ENCODE data around the gene MTMR2. TPM values are rescaled to one million over a fixed set of nuclear protein-coding genes. Genes with fewer than 3 reads are reported as not detected.

MTMR2 gene
- total RNA-seq, 1 donor from 2014 or later: 45.0 TPM

DNA sequence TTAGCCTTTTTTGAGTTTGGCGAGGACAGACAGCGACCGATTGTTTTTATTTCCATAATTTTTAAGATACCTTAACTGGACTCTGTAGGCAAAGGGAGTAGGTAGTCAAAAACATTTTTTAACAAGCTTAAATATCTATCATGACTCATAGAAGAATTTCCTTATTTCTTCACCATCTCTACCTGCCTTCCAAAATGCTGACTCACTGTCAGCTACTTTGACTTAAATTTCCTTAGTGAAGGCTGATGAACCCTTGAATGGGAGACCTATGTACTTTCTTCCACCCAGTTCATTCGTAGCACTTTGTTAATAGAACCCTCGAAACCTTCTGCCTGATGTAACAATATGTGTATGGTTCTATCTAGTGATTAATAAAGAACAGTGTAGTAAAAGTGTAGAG lies 1.1 kb upstream of the MTMR2 start:
- no peak for DNase-seq (ENCODE audit: low spot score, unreplicated experiment)
- peak overlapping the region; percentile 46 for H3K4me3 Mint-ChIP-seq (ENCODE audit: low read depth)
- H3K36me3 Mint-ChIP-seq (ENCODE audit: insufficient read depth): no peaks in the 10 kb centered on the region
- H3K27me3 Mint-ChIP-seq: no peaks in the 10 kb centered on the region
- H3K4me1 Mint-ChIP-seq (ENCODE audit: low read depth): peaks cover 21% of the 10 kb centered on the region
- H3K27ac Mint-ChIP-seq: peak overlapping the region; percentile 77
- no peak for TF ChIP-seq CTCF (IDR thresholded peaks at IDR 0.05; ENCODE audit: unreplicated experiment)
- no peaks in the 10 kb centered on the region for H3K9me3 Mint-ChIP-seq (ENCODE audit: low read depth)

DNA sequence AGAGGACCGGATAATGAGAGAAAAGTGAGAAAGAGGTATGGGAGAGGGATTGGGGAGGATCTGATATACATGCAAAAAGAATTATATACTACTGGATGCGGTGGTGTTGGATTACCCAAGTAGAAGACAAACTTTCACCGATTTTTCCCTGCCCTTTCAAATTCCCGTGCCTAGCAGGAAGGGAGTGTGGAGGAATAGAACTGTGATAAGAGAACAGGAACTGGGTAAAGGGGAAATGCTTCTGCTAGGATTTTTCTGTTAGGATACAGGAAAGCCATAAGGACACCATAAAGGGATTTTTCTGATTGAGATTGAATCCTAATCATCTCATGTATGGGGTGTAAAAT lies 480 bp upstream of the MTMR2 start:
- no peaks in the 10 kb centered on the region for H3K27me3 Mint-ChIP-seq
- H3K4me3 Mint-ChIP-seq (ENCODE audit: low read depth): peak overlapping the region; percentile 100
- peak overlapping the region; percentile 99 for H3K27ac Mint-ChIP-seq
- no peak for DNase-seq (ENCODE audit: low spot score, unreplicated experiment)
- peaks cover 21% of the 10 kb centered on the region for H3K4me1 Mint-ChIP-seq (ENCODE audit: low read depth)
- TF ChIP-seq CTCF (IDR thresholded peaks at IDR 0.05; ENCODE audit: unreplicated experiment): no peak
- H3K9me3 Mint-ChIP-seq (ENCODE audit: low read depth): no peaks in the 10 kb centered on the region
- H3K36me3 Mint-ChIP-seq (ENCODE audit: insufficient read depth): no peaks in the 10 kb centered on the region

DNA sequence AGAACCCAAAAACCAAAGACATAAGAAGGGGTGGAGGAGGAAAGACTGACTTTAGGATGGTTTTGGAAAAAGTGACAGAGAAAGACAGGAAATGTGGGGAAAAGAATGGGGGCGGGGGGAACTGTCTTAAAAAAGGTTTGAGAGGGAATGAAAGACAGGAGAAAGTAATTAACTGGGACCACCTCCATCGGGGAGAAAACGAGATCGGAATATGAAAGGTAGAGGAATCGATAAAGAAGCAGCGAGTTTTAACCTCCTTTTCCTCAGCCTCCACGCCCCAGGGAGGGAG lies 524 bp downstream of the MTMR2 start:
- H3K4me3 Mint-ChIP-seq (ENCODE audit: low read depth): peak overlapping the region; percentile 100
- no peaks in the 10 kb centered on the region for H3K36me3 Mint-ChIP-seq (ENCODE audit: insufficient read depth)
- no peak for DNase-seq (ENCODE audit: low spot score, unreplicated experiment)
- no peaks in the 10 kb centered on the region for H3K27me3 Mint-ChIP-seq
- peak overlapping the region; percentile 99 for H3K27ac Mint-ChIP-seq
- H3K4me1 Mint-ChIP-seq (ENCODE audit: low read depth): peaks cover 22% of the 10 kb centered on the region
- H3K9me3 Mint-ChIP-seq (ENCODE audit: low read depth): no peaks in the 10 kb centered on the region
- TF ChIP-seq CTCF (IDR thresholded peaks at IDR 0.05; ENCODE audit: unreplicated experiment): no peak

DNA sequence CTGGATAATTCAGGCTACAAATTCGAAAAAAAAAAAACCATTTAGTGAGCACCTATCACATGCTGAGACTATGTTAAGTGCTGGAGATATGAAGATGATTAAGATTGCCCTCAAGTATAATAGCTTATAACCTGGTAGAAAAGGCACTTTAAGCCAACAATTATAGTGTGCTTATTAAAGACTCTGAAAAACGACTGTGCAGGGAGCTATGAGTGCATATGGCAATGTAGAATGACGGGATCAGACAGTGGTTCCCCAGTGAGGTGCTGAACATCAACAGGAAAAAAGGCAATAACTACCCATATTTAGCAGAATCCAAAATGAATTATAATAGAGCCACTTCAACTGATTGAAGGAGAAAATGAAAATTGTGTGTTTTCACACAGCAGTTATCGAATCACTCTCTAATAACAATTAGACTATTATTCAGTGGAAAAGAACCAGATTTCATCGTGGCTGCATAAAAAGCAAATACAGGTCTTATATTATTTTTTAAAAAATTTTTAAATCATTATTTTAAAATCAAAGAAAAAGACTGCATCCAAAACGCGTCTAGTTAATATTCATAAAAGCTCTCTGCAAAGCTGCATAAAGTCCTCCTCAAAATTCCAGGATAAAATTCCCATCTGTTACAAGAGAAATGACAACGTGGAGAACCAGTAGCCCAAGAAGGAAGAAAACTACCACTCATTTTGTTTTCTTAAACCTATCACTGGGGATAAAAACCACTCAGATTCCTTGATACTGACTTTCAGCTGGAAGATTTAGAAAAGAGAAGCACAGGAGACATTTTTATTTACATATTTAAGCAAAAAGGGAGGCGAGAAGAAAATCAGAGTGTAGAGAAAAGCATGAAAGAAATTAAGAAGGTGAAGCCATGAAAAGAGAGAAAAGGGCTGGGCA lies 1.1 kb downstream of the MTMR2 start:
- TF ChIP-seq CTCF (IDR thresholded peaks at IDR 0.05; ENCODE audit: unreplicated experiment): no peak
- no peaks in the 10 kb centered on the region for H3K36me3 Mint-ChIP-seq (ENCODE audit: insufficient read depth)
- no peaks in the 10 kb centered on the region for H3K27me3 Mint-ChIP-seq
- peak overlapping the region; percentile 100 for H3K4me3 Mint-ChIP-seq (ENCODE audit: low read depth)
- H3K4me1 Mint-ChIP-seq (ENCODE audit: low read depth): peaks cover 22% of the 10 kb centered on the region
- H3K9me3 Mint-ChIP-seq (ENCODE audit: low read depth): no peaks in the 10 kb centered on the region
- H3K27ac Mint-ChIP-seq: peak overlapping the region; percentile 99
- no peak for DNase-seq (ENCODE audit: low spot score, unreplicated experiment)

DNA sequence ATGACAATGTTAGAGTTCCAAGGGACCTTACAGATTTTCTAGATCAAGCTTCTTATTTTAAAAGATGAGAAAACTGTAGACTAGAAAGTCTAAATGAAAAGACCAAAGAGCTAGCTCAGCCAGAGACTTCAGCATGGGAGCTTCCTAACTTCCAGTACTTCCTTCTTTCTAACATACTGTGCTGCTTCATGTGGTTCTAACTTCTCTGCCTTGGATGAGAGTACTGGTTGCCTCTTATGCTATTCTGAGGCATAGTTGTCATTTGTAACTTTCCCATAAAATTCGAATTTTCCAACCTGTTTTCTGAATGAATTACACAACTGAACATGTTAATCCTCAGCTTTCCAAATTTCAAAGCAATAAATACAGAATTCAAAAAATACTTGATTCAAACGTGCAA lies 1.8 kb downstream of the MTMR2 start:
- no peak for DNase-seq (ENCODE audit: low spot score, unreplicated experiment)
- no peak for TF ChIP-seq CTCF (IDR thresholded peaks at IDR 0.05; ENCODE audit: unreplicated experiment)
- Mint-ChIP-seq H3K9me3 (ENCODE audit: low read depth) (no peaks in the 10 kb centered on the region), H3K36me3 (ENCODE audit: insufficient read depth) (no peaks in the 10 kb centered on the region), H3K27me3 (no peaks in the 10 kb centered on the region), H3K27ac (peak overlapping the region; percentile 2), H3K4me1 (ENCODE audit: low read depth) (peaks cover 22% of the 10 kb centered on the region), H3K4me3 (ENCODE audit: low read depth) (peak overlapping the region; percentile 58)
